SK-N-MC (cell line): Measurements from ENCODE around the gene GPR150.

Experiments used
- EZH2 ChIP-seq: fragments of 200-600 bp; sonication (generic); IDR thresholded peaks from one replicate; pipeline ENCODE4 v1.6.1; 2017; ENCODE audit warnings: antibody characterized with exemption
- FOXP2 ChIP-seq: optimal IDR thresholded peaks from 2 replicates; pipeline ENCODE3; 2011; ENCODE audit warnings: mild to moderate bottlenecking, moderate library complexity; ENCODE audit not compliant: insufficient read depth; ENCODE audit errors: extremely low read length, control extremely low read depth
- POLR2AphosphoS5 ChIP-seq: IDR thresholded peaks from 2 replicates; pipeline ENCODE4 v1.6.1; 2012; ENCODE audit warnings: mild to moderate bottlenecking, low read depth, low read length, borderline replicate concordance

- TF ChIP-seq POLR2AphosphoS5 (no peak), EZH2 (no peak), FOXP2 (no peak)
Observed at GRCh38 chr5:95668216-95668615, 48.3 kb downstream of the GPR150 start.
